ENCODE measurements around the gene DISC1. TPM values are rescaled to one million over a fixed set of nuclear protein-coding genes. Genes with fewer than 3 reads are reported as not detected.

Gene DISC1
- total and polyA plus RNA-seq, 2 experiments from 2014 or later, result 2.1 to 6.5 TPM

- TF ChIP-seq STAT1 (IDR thresholded peaks at IDR 0.05; ENCODE audit: unreplicated experiment), result no peak
These were observed 40.5 kb downstream of the DISC1 start (continued) for GRCh38 chr1:231666937-231667608.

- Histone ChIP-seq H3K4me3 (no peak overlapping the region), H3F3A (replicated peaks; ENCODE audit: low read depth) (no peaks in the 10 kb centered on the region), H3K79me2 (replicated peaks; ENCODE audit: insufficient read depth) (no peaks in the 10 kb centered on the region), H3K9me2 (ENCODE audit: insufficient read depth) (peaks cover 4% of the 10 kb centered on the region; the same call in 1 of the 2 replicates), H3K4me1 (ENCODE audit: insufficient read depth) (peaks cover 18% of the 10 kb centered on the region; the same call in 1 of the 2 replicates), H3K4me2 (no peak overlapping the region), H3K27me3 (ENCODE audit: insufficient read depth) (no peaks in the 10 kb centered on the region), H3K36me3 (ENCODE audit: insufficient read depth) (no peaks in the 10 kb centered on the region), H2AFZ (no peak overlapping the region), H3K27ac (ENCODE audit: low read depth) (no peak overlapping the region), H4K20me1 (replicated peaks; ENCODE audit: insufficient read depth) (no peaks in the 10 kb centered on the region)
- TF ChIP-seq CREB1 (CRISPR knock-in tag; IDR thresholded peaks at IDR 0.05; ENCODE audit: low read depth), result no peak
- no peak for TF ChIP-seq EZH2phosphoT487 (IDR thresholded peaks at IDR 0.05; ENCODE audit: unreplicated experiment)
- TF ChIP-seq STAT1 (IDR thresholded peaks at IDR 0.05; ENCODE audit: unreplicated experiment), result no peak
- TF ChIP-seq POLR2AphosphoS5 (IDR thresholded peaks at IDR 0.05; ENCODE audit: low read depth), result no peak
- TF ChIP-seq, protein P1, sequence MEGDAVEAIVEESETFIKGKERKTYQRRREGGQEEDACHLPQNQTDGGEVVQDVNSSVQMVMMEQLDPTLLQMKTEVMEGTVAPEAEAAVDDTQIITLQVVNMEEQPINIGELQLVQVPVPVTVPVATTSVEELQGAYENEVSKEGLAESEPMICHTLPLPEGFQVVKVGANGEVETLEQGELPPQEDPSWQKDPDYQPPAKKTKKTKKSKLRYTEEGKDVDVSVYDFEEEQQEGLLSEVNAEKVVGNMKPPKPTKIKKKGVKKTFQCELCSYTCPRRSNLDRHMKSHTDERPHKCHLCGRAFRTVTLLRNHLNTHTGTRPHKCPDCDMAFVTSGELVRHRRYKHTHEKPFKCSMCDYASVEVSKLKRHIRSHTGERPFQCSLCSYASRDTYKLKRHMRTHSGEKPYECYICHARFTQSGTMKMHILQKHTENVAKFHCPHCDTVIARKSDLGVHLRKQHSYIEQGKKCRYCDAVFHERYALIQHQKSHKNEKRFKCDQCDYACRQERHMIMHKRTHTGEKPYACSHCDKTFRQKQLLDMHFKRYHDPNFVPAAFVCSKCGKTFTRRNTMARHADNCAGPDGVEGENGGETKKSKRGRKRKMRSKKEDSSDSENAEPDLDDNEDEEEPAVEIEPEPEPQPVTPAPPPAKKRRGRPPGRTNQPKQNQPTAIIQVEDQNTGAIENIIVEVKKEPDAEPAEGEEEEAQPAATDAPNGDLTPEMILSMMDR (conservative IDR thresholded peaks at IDR 0.05; ENCODE audit: low read depth in 2 of 2), result no peak
- no peak for TF ChIP-seq EZH2 (IDR thresholded peaks at IDR 0.05; ENCODE audit: low read depth, unreplicated experiment)
- no peak for TF ChIP-seq JUNB (IDR thresholded peaks at IDR 0.05; ENCODE audit: unreplicated experiment)
- no peak for TF ChIP-seq ZNF331 (CRISPR knock-in tag; IDR thresholded peaks at IDR 0.05; ENCODE audit: low read depth)
- TF ChIP-seq, protein P2, sequence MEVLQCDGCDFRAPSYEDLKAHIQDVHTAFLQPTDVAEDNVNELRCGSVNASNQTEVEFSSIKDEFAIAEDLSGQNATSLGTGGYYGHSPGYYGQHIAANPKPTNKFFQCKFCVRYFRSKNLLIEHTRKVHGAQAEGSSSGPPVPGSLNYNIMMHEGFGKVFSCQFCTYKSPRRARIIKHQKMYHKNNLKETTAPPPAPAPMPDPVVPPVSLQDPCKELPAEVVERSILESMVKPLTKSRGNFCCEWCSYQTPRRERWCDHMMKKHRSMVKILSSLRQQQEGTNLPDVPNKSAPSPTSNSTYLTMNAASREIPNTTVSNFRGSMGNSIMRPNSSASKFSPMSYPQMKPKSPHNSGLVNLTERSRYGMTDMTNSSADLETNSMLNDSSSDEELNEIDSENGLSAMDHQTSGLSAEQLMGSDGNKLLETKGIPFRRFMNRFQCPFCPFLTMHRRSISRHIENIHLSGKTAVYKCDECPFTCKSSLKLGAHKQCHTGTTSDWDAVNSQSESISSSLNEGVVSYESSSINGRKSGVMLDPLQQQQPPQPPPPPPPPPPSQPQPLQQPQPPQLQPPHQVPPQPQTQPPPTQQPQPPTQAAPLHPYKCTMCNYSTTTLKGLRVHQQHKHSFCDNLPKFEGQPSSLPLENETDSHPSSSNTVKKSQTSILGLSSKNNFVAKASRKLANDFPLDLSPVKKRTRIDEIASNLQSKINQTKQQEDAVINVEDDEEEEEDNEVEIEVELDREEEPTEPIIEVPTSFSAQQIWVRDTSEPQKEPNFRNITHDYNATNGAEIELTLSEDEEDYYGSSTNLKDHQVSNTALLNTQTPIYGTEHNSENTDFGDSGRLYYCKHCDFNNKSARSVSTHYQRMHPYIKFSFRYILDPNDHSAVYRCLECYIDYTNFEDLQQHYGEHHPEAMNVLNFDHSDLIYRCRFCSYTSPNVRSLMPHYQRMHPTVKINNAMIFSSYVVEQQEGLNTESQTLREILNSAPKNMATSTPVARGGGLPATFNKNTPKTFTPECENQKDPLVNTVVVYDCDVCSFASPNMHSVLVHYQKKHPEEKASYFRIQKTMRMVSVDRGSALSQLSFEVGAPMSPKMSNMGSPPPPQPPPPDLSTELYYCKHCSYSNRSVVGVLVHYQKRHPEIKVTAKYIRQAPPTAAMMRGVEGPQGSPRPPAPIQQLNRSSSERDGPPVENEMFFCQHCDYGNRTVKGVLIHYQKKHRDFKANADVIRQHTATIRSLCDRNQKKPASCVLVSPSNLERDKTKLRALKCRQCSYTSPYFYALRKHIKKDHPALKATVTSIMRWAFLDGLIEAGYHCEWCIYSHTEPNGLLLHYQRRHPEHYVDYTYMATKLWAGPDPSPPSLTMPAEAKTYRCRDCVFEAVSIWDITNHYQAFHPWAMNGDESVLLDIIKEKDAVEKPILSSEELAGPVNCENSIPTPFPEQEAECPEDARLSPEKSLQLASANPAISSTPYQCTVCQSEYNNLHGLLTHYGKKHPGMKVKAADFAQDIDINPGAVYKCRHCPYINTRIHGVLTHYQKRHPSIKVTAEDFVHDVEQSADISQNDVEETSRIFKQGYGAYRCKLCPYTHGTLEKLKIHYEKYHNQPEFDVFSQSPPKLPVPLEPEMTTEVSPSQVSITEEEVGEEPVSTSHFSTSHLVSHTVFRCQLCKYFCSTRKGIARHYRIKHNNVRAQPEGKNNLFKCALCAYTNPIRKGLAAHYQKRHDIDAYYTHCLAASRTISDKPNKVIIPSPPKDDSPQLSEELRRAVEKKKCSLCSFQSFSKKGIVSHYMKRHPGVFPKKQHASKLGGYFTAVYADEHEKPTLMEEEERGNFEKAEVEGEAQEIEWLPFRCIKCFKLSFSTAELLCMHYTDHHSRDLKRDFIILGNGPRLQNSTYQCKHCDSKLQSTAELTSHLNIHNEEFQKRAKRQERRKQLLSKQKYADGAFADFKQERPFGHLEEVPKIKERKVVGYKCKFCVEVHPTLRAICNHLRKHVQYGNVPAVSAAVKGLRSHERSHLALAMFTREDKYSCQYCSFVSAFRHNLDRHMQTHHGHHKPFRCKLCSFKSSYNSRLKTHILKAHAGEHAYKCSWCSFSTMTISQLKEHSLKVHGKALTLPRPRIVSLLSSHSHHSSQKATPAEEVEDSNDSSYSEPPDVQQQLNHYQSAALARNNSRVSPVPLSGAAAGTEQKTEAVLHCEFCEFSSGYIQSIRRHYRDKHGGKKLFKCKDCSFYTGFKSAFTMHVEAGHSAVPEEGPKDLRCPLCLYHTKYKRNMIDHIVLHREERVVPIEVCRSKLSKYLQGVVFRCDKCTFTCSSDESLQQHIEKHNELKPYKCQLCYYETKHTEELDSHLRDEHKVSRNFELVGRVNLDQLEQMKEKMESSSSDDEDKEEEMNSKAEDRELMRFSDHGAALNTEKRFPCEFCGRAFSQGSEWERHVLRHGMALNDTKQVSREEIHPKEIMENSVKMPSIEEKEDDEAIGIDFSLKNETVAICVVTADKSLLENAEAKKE (CRISPR knock-in tag; IDR thresholded peaks at IDR 0.05), result no peak
- no peak for TF ChIP-seq ETS1 (IDR thresholded peaks at IDR 0.05)
- peaks cover 14% of the 10 kb centered on the region; the same call in 2 of the 3 replicates for H3K9me3 Mint-ChIP-seq
- H3K27me3 Mint-ChIP-seq (ENCODE audit: insufficient read depth, low read depth, poor library complexity), result peaks cover 2% of the 10 kb centered on the region
- peaks cover 11% of the 10 kb centered on the region for H3K36me3 Mint-ChIP-seq (ENCODE audit: low read depth)
- H3K4me3 Mint-ChIP-seq, result no peak overlapping the region
- H3K4me1 Mint-ChIP-seq, result peaks cover 18% of the 10 kb centered on the region
- DNase-seq (ENCODE audit: low spot score), result no peak
- H3K27ac Mint-ChIP-seq, result no peak overlapping the region
- ATAC-seq, result no peak
These were observed 41.4 kb downstream of the DISC1 start for GRCh38 chr1:231667896-231668506.
